DND-41 (cell line): ENCODE measurements around the gene PRAMEF14.
A peak's percentile ranks its signal among the peaks of the same experiment; 100 is the strongest.
"Not testable (repeated sequence)": the region's sequence is repeated elsewhere in the genome, so short reads cannot be mapped to it uniquely, and the experiment has no call there.

Source experiments
- ATAC-seq: fragments of 200-7000 bp; cut with Tn5 transposase; 3 replicates; pipeline ENCODE4 v1.9.1; 2021; ENCODE audit warnings: low read depth; ENCODE audit not compliant: insufficient read depth
- DNase-seq: peaks from one replicate; pipeline ENCODE4 v3.0.0-alpha.2; 2020
- H2AFZ ChIP-seq: 2 replicates; pipeline ENCODE4 v1.6.0; 2012; ENCODE audit warnings: low read depth, low read length
- H3K27ac ChIP-seq: 2 replicates; pipeline ENCODE4 v1.5.1; 2012; ENCODE audit warnings: low read length, inconsistent platforms
- H3K27me3 ChIP-seq: fragments of 200-600 bp; sonication (generic); 2 replicates; pipeline ENCODE4 v1.6.0; 2012; ENCODE audit warnings: low read length, mild to moderate bottlenecking, inconsistent platforms; ENCODE audit not compliant: insufficient read depth, poor library complexity
- H3K36me3 ChIP-seq: 2 replicates; pipeline ENCODE4 v1.5.1; 2012; ENCODE audit warnings: low read length, inconsistent platforms; ENCODE audit not compliant: insufficient read depth
- H3K4me1 ChIP-seq: 2 replicates; pipeline ENCODE4 v1.5.1; 2012; ENCODE audit warnings: mild to moderate bottlenecking, low read length; ENCODE audit not compliant: insufficient read depth
- H3K4me2 ChIP-seq: 2 replicates; pipeline ENCODE4 v1.6.0; 2012; ENCODE audit warnings: mild to moderate bottlenecking, moderate library complexity, low read length, inconsistent platforms; ENCODE audit not compliant: insufficient read depth
- H3K4me3 ChIP-seq, 2 experiments: fragments of 200-600 bp in 1 of 2; shearing (Covaris generic) in 1 of 2; 2 replicates each; pipeline ENCODE4 v1.5.1; 2012 to 2016; ENCODE audit warnings: inconsistent platforms in 2 of 2, low read length in 2 of 2, mild to moderate bottlenecking in 2 of 2, low read depth in 1 of 2, moderate library complexity in 1 of 2
- H3K79me2 ChIP-seq: 2 replicates; pipeline ENCODE4 v1.6.0; 2012; ENCODE audit warnings: low read length, inconsistent platforms; ENCODE audit not compliant: insufficient read depth
- H3K9ac ChIP-seq: 2 replicates; pipeline ENCODE4 v1.6.0; 2012; ENCODE audit warnings: low read depth, mild to moderate bottlenecking, inconsistent platforms, low read length, moderate library complexity
- H3K9me3 ChIP-seq: 2 replicates; pipeline ENCODE4 v1.5.1; 2012; ENCODE audit warnings: low read length, moderate library complexity, mild to moderate bottlenecking, inconsistent platforms; ENCODE audit not compliant: insufficient read depth, severe bottlenecking
- H4K20me1 ChIP-seq: 2 replicates; pipeline ENCODE4 v1.6.0; 2012; ENCODE audit warnings: low read length; ENCODE audit not compliant: insufficient read depth
- CTCF ChIP-seq: IDR thresholded peaks from 2 replicates; pipeline ENCODE4 v1.5.1; 2012; ENCODE audit warnings: borderline replicate concordance, low read length, moderate library complexity, mild to moderate bottlenecking; ENCODE audit not compliant: poor library complexity, severe bottlenecking; ENCODE audit errors: extremely low read depth

Gene PRAMEF14

GRCh38 chr1:13354475-13354874 lies 7.5 kb upstream of the PRAMEF14 start:
- not testable (repeated sequence) for H3K27ac ChIP-seq, H3K4me3 ChIP-seq, H3K4me1 ChIP-seq, H3K9me3 ChIP-seq, H4K20me1 ChIP-seq, H3K27me3 ChIP-seq, H3K4me2 ChIP-seq, ATAC-seq, H3K79me2 ChIP-seq, H2AFZ ChIP-seq, DNase-seq, H3K9ac ChIP-seq, H3K36me3 ChIP-seq
- peak; percentile 6 for TF ChIP-seq CTCF

DNA sequence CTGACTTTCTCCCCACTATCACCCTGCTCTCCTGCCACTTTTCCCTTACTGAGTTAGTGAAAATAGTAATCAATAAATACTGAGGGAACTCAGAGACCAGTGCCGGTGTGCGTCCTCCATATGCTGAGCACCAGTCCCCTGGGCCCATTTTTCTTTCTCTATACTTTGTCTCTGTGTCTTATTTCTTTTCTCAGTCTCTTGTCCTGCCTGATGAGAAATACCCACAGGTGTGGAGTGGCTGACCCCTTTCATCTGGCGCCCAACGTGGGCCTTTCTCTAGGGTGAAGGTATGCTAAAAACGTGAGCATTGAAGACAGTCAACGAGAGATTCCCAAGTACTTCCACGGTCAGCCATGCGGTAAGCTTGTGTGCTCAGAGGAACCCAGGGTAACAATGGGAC lies 6.5 kb upstream of the PRAMEF14 start:
- H3K27me3 ChIP-seq, H3K9ac ChIP-seq, ATAC-seq, H3K36me3 ChIP-seq, H4K20me1 ChIP-seq, H3K9me3 ChIP-seq, H2AFZ ChIP-seq, H3K27ac ChIP-seq, H3K4me3 ChIP-seq, H3K79me2 ChIP-seq, H3K4me1 ChIP-seq, H3K4me2 ChIP-seq: not testable (repeated sequence)
- peak; percentile 16 for DNase-seq

DNA sequence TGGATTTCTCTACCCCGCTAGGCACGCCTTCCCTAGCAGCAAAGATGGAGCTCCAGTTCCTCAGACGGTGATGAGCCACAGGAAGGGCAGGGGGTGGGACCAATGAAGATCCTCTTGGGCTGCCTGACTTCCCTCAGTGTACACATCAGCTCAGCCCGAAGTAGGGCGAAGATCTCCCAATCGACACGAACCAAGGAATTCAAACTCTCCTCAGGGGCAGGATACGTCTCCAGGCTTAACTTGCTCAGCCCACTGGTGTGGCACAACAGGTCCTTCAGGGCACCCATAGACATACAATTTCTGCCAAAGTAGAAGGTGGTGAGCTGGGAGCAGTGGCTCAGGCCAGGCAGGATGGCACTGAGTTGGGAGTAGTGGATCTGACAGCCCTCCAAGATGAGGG lies 4.4 kb downstream of the PRAMEF14 start:
- not testable (repeated sequence) for H3K4me1 ChIP-seq, H3K9ac ChIP-seq, H3K4me3 ChIP-seq, ATAC-seq, H3K27me3 ChIP-seq, H2AFZ ChIP-seq, H3K27ac ChIP-seq, H3K9me3 ChIP-seq, H3K4me2 ChIP-seq, H3K79me2 ChIP-seq, DNase-seq, H4K20me1 ChIP-seq, H3K36me3 ChIP-seq

DNA sequence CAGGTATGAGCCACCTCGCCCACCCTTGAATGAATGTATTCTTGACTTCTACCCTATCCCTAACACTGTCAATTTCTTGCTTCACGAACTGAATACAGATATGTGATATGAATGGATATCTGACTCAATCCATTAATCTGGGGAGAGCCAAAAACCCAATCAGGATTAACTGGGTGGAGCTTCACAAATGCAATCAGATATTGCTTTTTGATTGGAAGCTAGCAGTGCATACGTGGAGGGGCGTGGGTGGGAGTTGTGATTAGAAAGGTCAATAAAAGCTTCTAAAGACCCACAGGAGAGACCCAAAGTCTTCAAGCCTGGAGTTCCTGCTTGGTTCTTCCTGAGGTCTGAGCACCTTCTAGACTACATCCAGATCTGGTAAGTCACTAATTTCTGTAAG lies 31.7 kb downstream of the PRAMEF14 start, which contains the start of gene PRAMEF15:
TSS of gene PRAMEF15 (plus strand) at position 301 of the 400 bp plus-strand sequence. CDS start 2,827 bp downstream, outside the sequence.
- H2AFZ ChIP-seq, H3K4me2 ChIP-seq, H3K4me1 ChIP-seq, H3K27me3 ChIP-seq, DNase-seq, H3K4me3 ChIP-seq, H3K79me2 ChIP-seq, H3K27ac ChIP-seq, H4K20me1 ChIP-seq, ATAC-seq, H3K9ac ChIP-seq, H3K9me3 ChIP-seq, H3K36me3 ChIP-seq: not testable (repeated sequence)

- not testable (repeated sequence) for H4K20me1 ChIP-seq, H3K4me1 ChIP-seq, H3K9me3 ChIP-seq, H2AFZ ChIP-seq, H3K36me3 ChIP-seq, DNase-seq, H3K4me3 ChIP-seq, H3K27ac ChIP-seq, ATAC-seq, H3K27me3 ChIP-seq, H3K9ac ChIP-seq, H3K4me2 ChIP-seq, H3K79me2 ChIP-seq
These were observed 43.7 kb downstream of the PRAMEF14 start, which contains the start of gene PRAMEF33 for GRCh38 chr1:13303239-13303638. Gene PRAMEF33 (plus strand): TSS chr1:13303539. CDS start chr1:13305955, 2,416 bp downstream.

- ATAC-seq, H3K4me2 ChIP-seq, H4K20me1 ChIP-seq, H3K4me1 ChIP-seq, H3K9me3 ChIP-seq, H3K27ac ChIP-seq, H3K9ac ChIP-seq, H3K4me3 ChIP-seq, H2AFZ ChIP-seq, H3K36me3 ChIP-seq, H3K27me3 ChIP-seq, H3K79me2 ChIP-seq, DNase-seq: not testable (repeated sequence)
These were observed 44.7 kb downstream of the PRAMEF14 start for GRCh38 chr1:13302197-13302596.

DNA sequence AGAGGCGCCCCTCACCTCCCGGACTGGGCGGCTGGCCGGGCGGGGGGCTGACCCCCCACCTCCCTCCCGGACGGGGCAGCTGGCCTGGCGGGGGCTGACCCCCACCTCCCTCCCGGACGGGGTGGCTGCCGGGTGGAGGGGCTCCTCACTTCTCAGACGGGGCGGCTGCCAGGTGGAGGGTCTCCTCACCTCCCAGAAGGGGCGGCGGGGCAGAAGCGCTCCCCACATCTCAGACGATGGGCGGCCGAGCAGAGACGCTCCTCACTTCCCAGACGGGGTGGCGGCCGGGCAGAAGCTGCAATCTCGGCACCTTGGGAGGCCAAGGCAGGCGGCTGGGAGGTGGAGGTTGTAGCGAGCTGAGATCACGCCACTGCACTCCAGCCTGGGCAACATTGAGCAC lies 48.2 kb downstream of the PRAMEF14 start:
- not testable (repeated sequence) for H3K9me3 ChIP-seq, H3K36me3 ChIP-seq, ATAC-seq, H3K4me2 ChIP-seq, H2AFZ ChIP-seq, H3K79me2 ChIP-seq, H3K27me3 ChIP-seq, H4K20me1 ChIP-seq, H3K4me1 ChIP-seq, DNase-seq, H3K27ac ChIP-seq, H3K9ac ChIP-seq, H3K4me3 ChIP-seq
